Measurements from ENCODE around the gene FITM2.
A peak's percentile ranks its signal among the peaks of the same experiment; 100 is the strongest.

FITM2 gene

GRCh38 chr20:44279228-44279627 lies 31.8 kb downstream of the FITM2 start:
- DNase-seq, result no peak

GRCh38 chr20:44274303-44275017 lies 36.5 kb downstream of the FITM2 start:
- DNase-seq, result no peak

GRCh38 chr20:44273231-44274215 lies 37.5 kb downstream of the FITM2 start:
- no peak for DNase-seq

GRCh38 chr20:44271915-44272663 lies 38.9 kb downstream of the FITM2 start:
- peak; percentile 16 for DNase-seq

- no peak for DNase-seq
Measured at GRCh38 chr20:44268802-44269201, 42.2 kb downstream of the FITM2 start.

- no peak for DNase-seq
Measured at GRCh38 chr20:44264287-44264686, 46.7 kb downstream of the FITM2 start.

- no peak for DNase-seq
Measured at GRCh38 chr20:44258226-44258890, 52.6 kb downstream of the FITM2 start.

- DNase-seq, result no peak
Measured at GRCh38 chr20:44256961-44257360, 54.0 kb downstream of the FITM2 start.

GRCh38 chr20:44255942-44256341 lies 55.1 kb downstream of the FITM2 start:
- DNase-seq, result no peak

GRCh38 chr20:44254073-44254472 lies 56.9 kb downstream of the FITM2 start:
- no peak for DNase-seq

GRCh38 chr20:44253528-44253927 lies 57.5 kb downstream of the FITM2 start:
- no peak for DNase-seq
